Measurements from ENCODE around the gene CD2BP2.

- TF ChIP-seq CTCF (IDR thresholded peaks at IDR 0.05) (no peak), POLR2A (IDR thresholded peaks at IDR 0.05) (no peak)
Measured at GRCh38 chr16:30367349-30368009, 12.4 kb upstream of the CD2BP2 start.
